HFFc6 (cell line): ENCODE measurements around the gene ITPR3. TPM values are rescaled to one million over a fixed set of nuclear protein-coding genes. Genes with fewer than 3 reads are reported as not detected.

Source experiments
- DNase-seq: peaks from one replicate; pipeline ENCODE4 v3.0.0-alpha.2; 2018
- H3K27ac Mint-ChIP-seq: 2 replicates; pipeline ENCODE4 v1.8.0; 2020; ENCODE audit warnings: mild to moderate bottlenecking, mixed read lengths
- H3K27me3 Mint-ChIP-seq: 2 replicates; pipeline ENCODE4 v1.8.0; 2021; ENCODE audit warnings: mild to moderate bottlenecking, moderate library complexity, mixed read lengths; ENCODE audit not compliant: insufficient read depth
- H3K36me3 Mint-ChIP-seq: 2 replicates; pipeline ENCODE4 v1.8.0; 2021; ENCODE audit warnings: low read depth, mixed read lengths
- H3K4me1 Mint-ChIP-seq: 2 replicates; pipeline ENCODE4 v1.8.0; 2020; ENCODE audit warnings: low read depth, mixed read lengths
- H3K4me3 Mint-ChIP-seq: 2 replicates; pipeline ENCODE4 v1.8.0; 2020; ENCODE audit warnings: mild to moderate bottlenecking, moderate library complexity, mixed read lengths
- H3K9me3 Mint-ChIP-seq: 2 replicates; pipeline ENCODE4 v1.8.0; 2020; ENCODE audit warnings: mild to moderate bottlenecking, mixed read lengths
- total RNA-seq, 6 experiments: library from RNA; stranded (reverse); fragmentation: NEBNext Ultra II Directional; extraction: Animal tissue kit (Norgen Biotek cat#: 25700); gene quantifications; 2 replicates in 1 of 6; 3 replicates in 5 of 6; pipeline ENCODE4 v1.2.3, GENCODE V29; 2021
- TF ChIP-seq, protein P1 (sequence below): fragments of 200-600 bp; sonication (generic); IDR thresholded peaks from 2 replicates; pipeline ENCODE4 v1.5.0; 2021; ENCODE audit warnings: antibody characterized with exemption, mild to moderate bottlenecking

Gene ITPR3
- total RNA-seq, 6 experiments from 2014 or later, result 20.2 to 30.3 (median 26.9) TPM

DNA sequence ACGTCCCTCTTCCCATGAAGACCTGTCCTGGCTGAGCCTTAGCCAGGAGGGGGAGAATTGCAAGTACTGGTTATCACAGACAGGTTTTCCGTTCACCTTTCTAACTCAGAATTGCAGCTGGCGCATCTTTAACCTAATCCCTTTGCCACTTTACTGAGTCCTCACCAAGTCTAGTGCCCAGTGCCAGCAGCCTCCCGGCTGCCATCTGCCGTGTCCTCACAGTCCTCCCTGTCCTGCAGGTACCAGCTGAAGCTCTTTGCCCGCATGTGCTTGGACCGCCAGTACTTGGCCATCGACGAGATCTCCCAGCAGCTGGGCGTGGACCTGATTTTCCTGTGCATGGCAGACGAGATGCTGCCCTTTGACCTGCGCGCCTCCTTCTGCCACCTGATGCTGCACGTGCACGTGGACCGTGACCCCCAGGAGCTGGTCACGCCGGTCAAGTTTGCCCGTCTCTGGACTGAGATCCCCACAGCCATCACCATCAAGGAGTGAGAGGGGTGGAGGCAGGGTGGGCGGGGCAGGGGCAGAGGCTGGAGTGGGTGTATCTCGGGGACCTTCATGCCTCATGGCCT lies 49.1 kb downstream of the ITPR3 start:
- H3K27me3 Mint-ChIP-seq, result peaks cover 1% of the 10 kb centered on the region
- H3K4me3 Mint-ChIP-seq, result no peak overlapping the region
- DNase-seq, result no peak
- H3K36me3 Mint-ChIP-seq, result no peaks in the 10 kb centered on the region; the same call in none of the 2 replicates
- H3K9me3 Mint-ChIP-seq, result no peaks in the 10 kb centered on the region
- peaks cover 38% of the 10 kb centered on the region for H3K4me1 Mint-ChIP-seq
- no peak overlapping the region for H3K27ac Mint-ChIP-seq
- TF ChIP-seq, protein P1, sequence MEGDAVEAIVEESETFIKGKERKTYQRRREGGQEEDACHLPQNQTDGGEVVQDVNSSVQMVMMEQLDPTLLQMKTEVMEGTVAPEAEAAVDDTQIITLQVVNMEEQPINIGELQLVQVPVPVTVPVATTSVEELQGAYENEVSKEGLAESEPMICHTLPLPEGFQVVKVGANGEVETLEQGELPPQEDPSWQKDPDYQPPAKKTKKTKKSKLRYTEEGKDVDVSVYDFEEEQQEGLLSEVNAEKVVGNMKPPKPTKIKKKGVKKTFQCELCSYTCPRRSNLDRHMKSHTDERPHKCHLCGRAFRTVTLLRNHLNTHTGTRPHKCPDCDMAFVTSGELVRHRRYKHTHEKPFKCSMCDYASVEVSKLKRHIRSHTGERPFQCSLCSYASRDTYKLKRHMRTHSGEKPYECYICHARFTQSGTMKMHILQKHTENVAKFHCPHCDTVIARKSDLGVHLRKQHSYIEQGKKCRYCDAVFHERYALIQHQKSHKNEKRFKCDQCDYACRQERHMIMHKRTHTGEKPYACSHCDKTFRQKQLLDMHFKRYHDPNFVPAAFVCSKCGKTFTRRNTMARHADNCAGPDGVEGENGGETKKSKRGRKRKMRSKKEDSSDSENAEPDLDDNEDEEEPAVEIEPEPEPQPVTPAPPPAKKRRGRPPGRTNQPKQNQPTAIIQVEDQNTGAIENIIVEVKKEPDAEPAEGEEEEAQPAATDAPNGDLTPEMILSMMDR, result no peak

DNA sequence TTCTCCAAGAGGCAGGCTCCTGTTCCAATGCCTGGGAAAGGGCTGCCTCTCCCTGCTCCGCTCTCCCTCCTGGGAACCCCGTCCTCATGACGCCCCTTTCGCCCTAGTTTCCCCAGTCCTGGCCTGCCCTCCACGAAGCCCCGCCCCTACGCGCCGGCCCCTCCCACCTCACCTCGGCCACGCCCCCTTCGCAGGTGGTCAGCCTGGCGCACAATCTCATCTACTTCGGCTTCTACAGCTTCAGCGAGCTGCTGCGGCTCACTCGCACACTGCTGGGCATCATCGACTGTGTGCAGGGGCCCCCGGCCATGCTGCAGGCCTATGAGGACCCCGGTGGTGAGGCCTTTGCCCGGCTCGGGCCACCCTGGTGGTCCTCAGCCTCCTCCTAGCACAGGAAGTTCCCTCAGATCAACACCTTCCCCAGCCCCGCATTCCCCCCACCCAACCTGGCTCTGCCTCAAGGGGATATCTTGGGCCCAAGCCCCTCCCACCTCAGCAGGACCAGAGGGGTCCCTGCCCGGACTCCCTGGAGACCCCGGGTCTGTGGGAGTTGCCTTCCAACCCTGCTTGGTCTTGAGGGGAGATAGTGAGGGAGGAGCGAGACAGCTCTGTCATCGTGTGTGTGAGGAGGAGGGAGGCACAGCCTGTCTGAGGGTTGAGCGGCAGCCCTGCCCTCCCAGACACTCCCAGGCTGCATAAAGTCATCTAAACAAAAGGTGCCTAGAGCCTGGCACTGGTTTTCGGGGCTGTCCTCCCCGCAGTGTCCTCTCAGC lies 50.0 kb downstream of the ITPR3 start:
- Mint-ChIP-seq H3K27ac (peak overlapping the region; percentile 9; the same call in 1 of the 2 replicates), H3K36me3 (no peaks in the 10 kb centered on the region; the same call in none of the 2 replicates), H3K9me3 (no peaks in the 10 kb centered on the region), H3K27me3 (peaks cover 1% of the 10 kb centered on the region), H3K4me1 (peaks cover 48% of the 10 kb centered on the region), H3K4me3 (no peak overlapping the region)
- DNase-seq, result no peak
- TF ChIP-seq, protein P1, result no peak

DNA sequence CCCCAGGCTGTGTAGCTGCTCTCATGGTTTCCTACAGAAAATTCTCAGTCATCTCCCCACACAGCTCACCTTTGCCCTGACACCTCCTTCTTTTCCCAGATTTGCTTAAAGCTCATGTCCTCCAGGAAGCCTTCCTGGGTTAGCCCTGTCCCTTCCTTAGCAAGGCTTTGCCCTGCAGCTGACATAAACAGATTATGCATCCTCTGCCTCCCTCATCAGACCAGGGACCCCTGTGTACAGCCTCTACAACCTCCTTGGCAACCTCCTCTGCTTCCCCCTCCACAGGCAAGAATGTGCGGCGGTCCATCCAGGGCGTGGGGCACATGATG lies 50.6 kb downstream of the ITPR3 start:
- DNase-seq, result no peak
- Mint-ChIP-seq H3K27me3 (peaks cover 3% of the 10 kb centered on the region), H3K36me3 (no peaks in the 10 kb centered on the region; the same call in none of the 2 replicates), H3K9me3 (no peaks in the 10 kb centered on the region), H3K4me3 (no peak overlapping the region), H3K4me1 (peaks cover 53% of the 10 kb centered on the region), H3K27ac (peak overlapping the region; percentile 9)
- TF ChIP-seq, protein P1, result peak; percentile 9; the same call in 1 of the 2 replicates

DNA sequence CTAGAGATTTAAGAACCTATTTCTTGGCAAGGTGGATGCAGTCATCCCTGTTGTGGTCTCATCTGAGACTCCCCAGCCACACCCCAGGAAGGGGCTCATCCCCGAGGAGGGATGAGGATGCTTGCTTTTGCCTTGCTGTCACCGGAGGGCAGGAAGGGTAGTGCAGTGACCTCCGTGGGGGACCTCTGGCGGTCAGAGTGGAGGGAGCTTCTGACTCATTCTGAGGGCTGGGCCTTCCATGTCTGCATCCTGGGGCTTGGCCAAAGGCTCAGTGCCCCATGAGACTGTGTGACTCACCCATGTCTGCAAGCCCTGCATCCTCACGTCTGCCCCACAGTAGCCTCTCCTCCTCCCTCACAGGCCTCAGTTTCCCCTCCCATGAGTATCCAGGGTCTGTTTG lies 51.7 kb downstream of the ITPR3 start:
- no peak overlapping the region for H3K4me3 Mint-ChIP-seq
- H3K4me1 Mint-ChIP-seq, result peaks cover 64% of the 10 kb centered on the region
- TF ChIP-seq, protein P1, result peak; percentile 79
- peaks cover 4% of the 10 kb centered on the region for H3K36me3 Mint-ChIP-seq
- H3K27ac Mint-ChIP-seq, result peak overlapping the region; percentile 49
- H3K27me3 Mint-ChIP-seq, result peaks cover 3% of the 10 kb centered on the region
- peak; percentile 95 for DNase-seq
- H3K9me3 Mint-ChIP-seq, result no peaks in the 10 kb centered on the region

DNA sequence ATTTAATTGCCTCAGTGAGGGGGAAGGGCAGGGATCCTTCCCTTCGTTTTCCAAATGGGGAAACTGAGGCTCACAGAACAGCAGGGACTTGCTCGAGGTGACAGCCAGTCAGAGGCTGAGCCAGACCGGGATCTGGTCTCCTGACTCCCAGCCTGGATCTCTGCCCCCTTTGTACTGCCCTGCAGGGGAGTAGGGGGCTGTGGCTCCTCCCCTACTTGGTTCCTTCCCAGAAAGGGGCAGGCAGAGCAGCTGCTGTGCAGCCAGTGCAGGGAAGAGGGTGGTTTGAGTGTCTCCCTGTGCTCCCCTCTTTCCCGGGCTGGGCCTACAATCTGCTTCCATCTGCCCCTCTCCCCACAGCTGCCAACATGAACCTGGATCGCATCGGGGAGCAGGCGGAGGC lies 52.7 kb downstream of the ITPR3 start:
- peaks cover 8% of the 10 kb centered on the region for H3K36me3 Mint-ChIP-seq
- peaks cover 2% of the 10 kb centered on the region for H3K27me3 Mint-ChIP-seq
- H3K4me3 Mint-ChIP-seq, result no peak overlapping the region
- TF ChIP-seq, protein P1, result no peak
- no peaks in the 10 kb centered on the region for H3K9me3 Mint-ChIP-seq
- peaks cover 65% of the 10 kb centered on the region for H3K4me1 Mint-ChIP-seq
- peak overlapping the region; percentile 67; the same call in 1 of the 2 replicates for H3K27ac Mint-ChIP-seq
- no peak for DNase-seq
